ENCODE results near the gene APIP.
"Not testable (repeated sequence)": the region's sequence is repeated elsewhere in the genome, so short reads cannot be mapped to it uniquely, and the experiment has no call there.

The APIP gene

DNA sequence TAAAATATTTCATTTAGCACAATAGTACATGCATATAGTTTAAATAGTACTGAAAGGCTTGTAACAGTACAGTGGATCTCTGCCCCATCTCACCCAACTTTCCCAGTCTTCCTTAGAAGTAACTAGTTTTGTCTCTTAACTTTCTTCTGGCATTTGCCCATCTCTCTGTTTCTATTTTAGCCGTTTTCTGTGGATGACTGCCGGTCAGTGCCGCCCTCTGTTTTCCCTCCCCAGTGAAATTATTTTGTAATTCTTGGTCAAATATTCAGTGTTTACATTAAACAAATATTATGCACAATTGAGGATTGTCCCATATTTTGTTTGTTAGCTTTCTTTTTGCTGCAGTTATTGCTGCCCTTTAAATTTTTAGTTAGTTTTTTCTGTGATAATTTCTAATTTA lies 8.5 kb upstream of the APIP start:
- no peak for DNase-seq

DNA sequence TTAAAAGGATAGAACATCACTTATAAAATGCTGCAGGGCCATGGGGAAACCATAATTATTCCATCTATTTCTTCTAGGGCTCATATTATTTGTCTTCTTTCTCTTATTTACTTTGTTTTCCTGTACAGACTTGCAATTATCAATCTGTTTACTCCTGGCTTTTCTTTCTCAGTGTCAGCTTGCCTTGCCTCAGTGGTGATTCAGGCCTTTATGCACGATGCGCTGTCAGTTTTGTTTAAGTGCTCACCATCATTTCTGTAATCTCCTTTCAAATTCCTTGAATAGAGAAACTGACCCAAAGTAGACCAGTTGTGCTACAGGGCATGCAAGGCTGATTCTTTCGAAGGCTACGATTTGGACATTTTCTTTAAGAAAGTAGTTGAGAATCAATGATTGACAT lies 5.0 kb upstream of the APIP start:
- no peak for DNase-seq

GRCh38 chr11:34916843-34917770 lies 928 bp upstream of the APIP start:
- DNase-seq = no peak

GRCh38 chr11:34915136-34916014 lies 804 bp downstream of the APIP start:
- DNase-seq = no peak

DNA sequence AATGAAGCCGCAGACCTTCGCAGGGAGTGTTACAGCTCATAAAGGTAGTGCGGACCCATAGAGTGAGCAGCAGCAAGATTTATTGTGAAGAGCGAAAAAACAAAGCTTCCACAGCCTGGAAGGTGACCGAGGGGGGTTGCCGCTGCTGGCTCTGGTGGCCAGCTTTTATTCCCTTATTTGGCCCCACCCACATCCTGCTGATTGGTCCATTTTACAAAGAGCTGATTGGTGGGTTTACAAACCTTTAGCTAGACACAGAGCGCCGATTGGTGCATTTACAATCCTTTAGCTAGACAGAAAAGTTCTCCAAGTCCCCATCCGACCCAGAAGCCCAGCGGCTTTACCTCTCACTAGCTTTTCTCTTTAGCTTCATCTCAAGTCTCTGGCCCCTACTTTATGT lies 2.6 kb downstream of the APIP start:
- DNase-seq = not testable (repeated sequence)

GRCh38 chr11:34911676-34912075 lies 4.5 kb downstream of the APIP start:
- no peak for DNase-seq

DNA sequence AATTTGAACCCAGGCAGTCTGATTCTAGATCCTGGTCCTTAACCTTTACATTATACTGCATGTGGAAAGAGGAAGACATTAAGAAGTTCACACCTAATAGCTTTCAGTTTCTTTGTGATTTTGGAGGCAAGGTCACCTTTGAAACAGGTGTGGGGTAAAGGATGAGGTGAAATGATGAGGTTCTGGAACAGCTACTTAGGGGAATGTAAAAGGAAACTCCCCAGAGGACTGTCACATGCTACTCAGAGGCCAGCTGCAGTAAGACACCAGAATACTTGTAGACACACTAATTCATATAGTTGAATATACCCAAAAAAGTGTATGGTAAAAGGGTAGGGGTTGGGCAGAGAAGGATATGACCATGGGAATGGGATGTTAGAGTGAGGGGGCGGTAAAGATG lies 5.4 kb downstream of the APIP start:
- no peak for DNase-seq

- DNase-seq = no peak
Measured at GRCh38 chr11:34909955-34910354, 6.2 kb downstream of the APIP start.

GRCh38 chr11:34909415-34909814 lies 6.8 kb downstream of the APIP start:
- no peak for DNase-seq

- DNase-seq = no peak
Measured at GRCh38 chr11:34907934-34908593, 8.1 kb downstream of the APIP start.

DNA sequence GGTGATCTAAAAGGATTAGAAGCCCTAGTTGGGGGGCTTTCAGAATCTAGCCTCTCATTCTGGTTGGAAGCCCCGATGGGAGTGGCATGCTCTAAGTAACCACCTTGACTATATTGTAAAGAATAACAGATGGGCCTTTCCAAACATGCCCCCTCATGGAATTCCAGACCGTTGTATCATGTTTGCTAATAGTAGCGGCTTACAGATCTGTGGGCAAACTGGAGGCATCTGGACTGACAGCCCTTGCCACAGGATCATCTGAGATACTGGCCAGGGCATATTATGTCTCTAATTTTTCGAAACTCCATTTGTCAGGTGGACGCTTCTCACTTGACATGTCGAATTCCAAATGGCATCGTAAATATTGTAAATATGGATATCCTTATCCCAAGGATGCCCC lies 10.5 kb downstream of the APIP start:
- no peak for DNase-seq

DNA sequence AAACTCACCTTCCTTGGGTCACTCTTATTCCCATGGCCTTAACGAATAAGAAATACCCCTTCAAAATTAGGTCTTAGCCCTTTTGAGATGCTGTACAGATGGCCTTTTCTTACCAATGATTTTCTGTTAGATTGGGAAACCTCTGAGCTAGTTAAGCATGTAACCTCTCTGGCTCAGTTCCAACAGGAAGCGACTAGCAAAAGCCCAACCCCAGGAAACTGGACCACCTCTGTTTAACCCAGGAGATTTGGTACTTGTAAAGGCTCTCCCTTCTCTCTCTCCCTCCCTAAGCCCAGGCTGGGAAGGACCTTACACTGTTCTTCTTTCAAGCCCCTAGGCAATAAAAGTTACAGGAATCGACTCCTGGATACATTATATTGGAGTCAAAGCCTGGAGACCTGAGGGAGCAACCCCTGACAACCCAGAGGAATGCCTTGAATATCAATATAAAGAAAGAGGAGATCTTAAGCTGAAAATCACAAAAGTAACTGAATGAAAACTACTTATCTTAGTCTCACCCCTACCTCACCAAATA lies 11.7 kb downstream of the APIP start:
- DNase-seq = no peak

- DNase-seq = no peak
Measured at GRCh38 chr11:34899633-34900016, 16.6 kb downstream of the APIP start.

GRCh38 chr11:34898474-34898873 lies 17.7 kb downstream of the APIP start:
- no peak for DNase-seq

GRCh38 chr11:34897171-34897870 lies 18.9 kb downstream of the APIP start:
- DNase-seq = no peak

DNA sequence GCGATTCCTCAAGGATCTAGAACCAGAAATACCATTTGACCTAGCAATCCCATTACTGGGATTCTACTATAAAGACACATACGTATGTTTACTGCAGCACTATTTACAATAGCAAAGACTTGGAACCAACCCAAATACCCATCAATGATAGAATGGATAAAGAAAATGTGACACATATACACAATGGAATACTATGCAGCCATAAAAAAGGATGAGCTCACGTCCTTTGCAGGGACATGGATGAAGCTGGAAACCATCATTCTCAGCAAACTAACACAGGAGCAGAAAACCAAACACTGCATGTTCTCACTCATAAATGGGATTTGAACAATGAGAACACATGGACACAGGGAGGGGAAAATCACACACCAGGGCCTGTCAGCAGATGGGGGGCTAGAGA lies 20.0 kb downstream of the APIP start:
- DNase-seq = not testable (repeated sequence)

DNA sequence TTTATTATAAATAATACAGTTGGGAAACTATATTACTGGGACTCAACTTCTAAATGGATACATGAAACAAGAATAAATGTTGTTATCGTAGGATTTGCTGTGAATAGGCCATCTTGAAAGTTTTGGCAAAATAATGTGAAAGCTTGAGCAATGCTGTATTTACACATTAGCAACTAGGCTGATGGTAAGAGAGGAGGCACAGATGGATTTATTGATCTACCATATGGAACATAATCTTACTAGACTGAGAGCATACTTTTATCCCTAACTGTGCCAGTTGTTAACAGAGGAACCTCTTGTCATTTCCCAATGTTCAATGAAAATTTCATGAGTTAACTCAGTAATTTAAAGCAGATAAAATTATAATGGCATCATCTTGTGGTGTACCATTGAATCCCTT lies 22.8 kb downstream of the APIP start:
- DNase-seq = no peak

- no peak for DNase-seq
Measured at GRCh38 chr11:34891611-34892010, 24.6 kb downstream of the APIP start.

DNA sequence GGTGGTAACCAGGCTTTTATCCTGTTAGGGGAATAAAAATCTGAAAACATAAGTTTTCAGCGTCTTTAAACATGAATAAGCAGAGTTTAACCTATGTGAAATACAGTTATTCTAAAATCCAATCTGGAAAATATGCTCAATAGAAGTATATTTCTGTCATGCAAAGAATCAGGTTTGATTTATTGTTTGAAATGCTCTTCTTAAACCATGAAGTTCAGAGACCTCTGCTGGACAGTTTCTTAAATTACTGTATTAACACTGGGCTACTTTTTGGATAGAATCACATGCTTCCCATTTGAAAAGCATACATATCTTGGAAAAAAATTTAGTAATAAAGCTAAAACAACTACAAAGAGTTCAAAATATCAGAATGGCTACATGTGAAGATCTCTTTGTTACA lies 25.4 kb downstream of the APIP start:
- DNase-seq = no peak

- DNase-seq = no peak
Measured at GRCh38 chr11:34890089-34890488, 26.1 kb downstream of the APIP start.

GRCh38 chr11:34887260-34887659 lies 28.9 kb downstream of the APIP start:
- DNase-seq = no peak

GRCh38 chr11:34886609-34887008 lies 29.6 kb downstream of the APIP start:
- no peak for DNase-seq

- no peak for DNase-seq
Measured at GRCh38 chr11:34881900-34882299, 34.3 kb downstream of the APIP start.
